GM13976 (cell line): ENCODE measurements around the gene ABCC6.
"Not testable (repeated sequence)": the region's sequence is repeated elsewhere in the genome, so short reads cannot be mapped to it uniquely, and the experiment has no call there.

Source experiments
- DNase-seq: peaks from one replicate; pipeline ENCODE4 v3.0.0; 2012; ENCODE audit warnings: low spot score
- CTCF ChIP-seq: IDR thresholded peaks from 2 replicates; pipeline ENCODE4 v1.5.1; 2012; ENCODE audit warnings: borderline replicate concordance, mild to moderate bottlenecking; ENCODE audit not compliant: insufficient read depth; ENCODE audit errors: extremely low read depth, missing control alignments, control extremely low read depth
- in situ Hi-C: fragments of 300-500 bp; cut with MboI; formaldehyde crosslinking; loops from one replicate; pipeline ENCODE4 v1.12.0; 2022; ENCODE audit warnings: low sequenced_read_pairs, mixed read lengths, inconsistent platforms; ENCODE audit not compliant: unreplicated experiment

Gene ABCC6

GRCh38 chr16:16107839-16108238 is 115.5 kb downstream of the ABCC6 start:
- no peak for TF ChIP-seq CTCF
- in situ Hi-C loops, result no loop called here
- no peak for DNase-seq

GRCh38 chr16:16106466-16106865 is 116.8 kb downstream of the ABCC6 start:
- in situ Hi-C loops, result no loop called here
- DNase-seq, result no peak
- TF ChIP-seq CTCF, result no peak

- no peak for TF ChIP-seq CTCF
- DNase-seq, result no peak
- in situ Hi-C loops, result no loop called here
Measured at GRCh38 chr16:16105646-16106045, 117.6 kb downstream of the ABCC6 start.

GRCh38 chr16:16104804-16105141 is 118.5 kb downstream of the ABCC6 start:
- DNase-seq, in situ Hi-C loops: not testable (repeated sequence)

- in situ Hi-C loops, DNase-seq: not testable (repeated sequence)
Measured at GRCh38 chr16:16104132-16104803, 119.0 kb downstream of the ABCC6 start.

- in situ Hi-C loops, result no loop called here
- no peak for DNase-seq
- TF ChIP-seq CTCF, result no peak
Measured at GRCh38 chr16:16102738-16103137, 120.6 kb downstream of the ABCC6 start.

GRCh38 chr16:16101585-16101984 is 121.7 kb downstream of the ABCC6 start:
- in situ Hi-C loops, result no loop called here
- DNase-seq, result no peak
- no peak for TF ChIP-seq CTCF

- in situ Hi-C loops, result no loop called here
- no peak for TF ChIP-seq CTCF
- DNase-seq, result no peak
Measured at GRCh38 chr16:16100631-16101030, 122.7 kb downstream of the ABCC6 start.
